Measurements from ENCODE around the gene PODXL2. TPM values are rescaled to one million over a fixed set of nuclear protein-coding genes. Genes with fewer than 3 reads are reported as not detected.

Gene PODXL2
- total and polyA plus RNA-seq, 2 donors (not counting 1 experiment from before 2014, with no cell fraction given) = 3.1 to 4.0 TPM

DNA sequence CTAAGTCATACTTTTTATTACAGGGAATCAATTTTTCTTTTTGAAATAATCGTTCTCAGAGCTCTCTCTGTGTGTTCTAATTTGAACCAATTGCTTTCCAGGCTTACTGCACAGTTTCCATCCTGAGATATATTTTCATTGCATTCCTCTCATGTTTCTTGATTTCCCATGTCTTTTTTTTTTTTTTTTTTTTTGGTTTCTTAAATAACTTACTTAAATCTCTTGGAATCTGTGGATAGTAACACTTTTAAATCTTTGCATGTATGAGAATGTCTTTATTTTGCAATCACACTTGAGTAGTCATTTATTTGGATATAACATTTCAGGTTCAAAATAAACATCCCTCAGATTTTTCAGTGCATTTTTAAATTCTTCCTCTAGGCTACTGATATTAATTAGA is 29.2 kb downstream of the PODXL2 start:
- no peaks in the 10 kb centered on the region for H3K4me1 Mint-ChIP-seq
- ATAC-seq (ENCODE audit: low read depth) (no peak), DNase-seq (no peak)
- H3K4me3 Mint-ChIP-seq = no peak overlapping the region
- Histone ChIP-seq H2AFZ (ENCODE audit: insufficient read depth, low read depth, low read length, poor library complexity, severe bottlenecking) (no peak overlapping the region), H3K36me3 (replicated peaks in 1 of 2; ENCODE audit: control extremely low read depth in 1 of 2, control insufficient read depth in 1 of 2, extremely low read depth in 1 of 2, insufficient read depth in 2 of 2, low read length in 1 of 2) (no peaks in the 10 kb centered on the region), H3K27me3 (replicated peaks in 1 of 4; ENCODE audit: control extremely low read depth in 1 of 4, control insufficient read depth in 3 of 4, insufficient read depth in 4 of 4, low read length in 3 of 4) (no peaks in the 10 kb centered on the region), H3K9ac (ENCODE audit: low read length) (no peak overlapping the region), H3K4me1 (ENCODE audit: control insufficient read depth in 2 of 2, insufficient read depth in 2 of 2, low read length in 2 of 2) (no peaks in the 10 kb centered on the region), H3K4me2 (replicated peaks; ENCODE audit: low read depth, low read length, poor library complexity, severe bottlenecking) (no peak overlapping the region), H3K9me3 (ENCODE audit: control extremely low read depth in 1 of 3, control insufficient read depth in 2 of 3, insufficient read depth in 1 of 3, low read length in 2 of 3) (no peaks in the 10 kb centered on the region), H3K79me2 (ENCODE audit: control insufficient read depth, insufficient read depth, low read length) (no peaks in the 10 kb centered on the region), H3K27ac (ENCODE audit: low read length in 2 of 2) (no peak overlapping the region), H4K20me1 (ENCODE audit: control insufficient read depth, insufficient read depth, low read length, poor library complexity, severe bottlenecking) (no peaks in the 10 kb centered on the region), H3K4me3 (ENCODE audit: control extremely low read depth in 1 of 5, extremely low read depth in 1 of 5, insufficient read depth in 1 of 5, low read depth in 2 of 5, low read length in 4 of 5) (no peak overlapping the region)
- intact Hi-C loops (cut with micrococcal nuclease) = no loop called here
- no CpG with 5 or more reads among the region's 1 CpG for WGBS (ENCODE audit: insufficient coverage)
- H3K9me3 Mint-ChIP-seq (ENCODE audit: insufficient read depth) = no peaks in the 10 kb centered on the region
- no peak overlapping the region for H3K27ac Mint-ChIP-seq
- POLR2A ChIA-PET = no interaction called here
- no peaks in the 10 kb centered on the region for H3K27me3 Mint-ChIP-seq
- TF ChIP-seq EZH2 (IDR thresholded peaks at IDR 0.05; ENCODE audit: borderline replicate concordance, insufficient read depth, low read depth, low read length, poor library complexity, severe bottlenecking) = no peak
- no peak for TF ChIP-seq CTCF (IDR thresholded peaks at IDR 0.05)
- CTCF ChIA-PET = interaction anchor here (0.6 to 0.9 kb wide), 3 partner anchors 24 to 228 kb away, joined by 3 to 5 read pairs (median 3); no protein-coding TSS in a partner anchor

DNA sequence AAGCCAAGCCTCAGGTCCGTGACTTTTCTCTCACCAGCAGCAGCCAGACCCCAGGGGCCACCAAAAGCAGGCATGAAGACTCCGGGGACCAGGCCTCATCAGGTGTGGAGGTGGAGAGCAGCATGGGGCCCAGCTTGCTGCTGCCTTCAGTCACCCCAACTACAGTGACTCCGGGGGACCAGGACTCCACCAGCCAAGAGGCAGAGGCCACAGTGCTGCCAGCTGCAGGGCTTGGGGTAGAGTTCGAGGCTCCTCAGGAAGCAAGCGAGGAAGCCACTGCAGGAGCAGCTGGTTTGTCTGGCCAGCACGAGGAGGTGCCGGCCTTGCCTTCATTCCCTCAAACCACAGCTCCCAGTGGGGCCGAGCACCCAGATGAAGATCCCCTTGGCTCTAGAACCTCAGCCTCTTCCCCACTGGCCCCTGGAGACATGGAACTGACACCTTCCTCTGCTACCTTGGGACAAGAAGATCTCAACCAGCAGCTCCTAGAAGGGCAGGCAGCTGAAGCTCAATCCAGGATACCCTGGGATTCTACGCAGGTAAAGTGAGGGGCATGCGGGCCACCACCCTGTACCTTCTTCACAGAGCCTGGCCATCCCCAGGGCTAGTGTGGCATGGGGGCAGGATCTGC is 31.8 kb downstream of the PODXL2 start:
- ATAC-seq (ENCODE audit: low read depth) (no peak), DNase-seq (no peak)
- intact Hi-C loops (cut with micrococcal nuclease) = no loop called here
- Histone ChIP-seq H3K4me2 (replicated peaks; ENCODE audit: low read depth, low read length, poor library complexity, severe bottlenecking) (no peak overlapping the region), H3K36me3 (replicated peaks in 1 of 2; ENCODE audit: control extremely low read depth in 1 of 2, control insufficient read depth in 1 of 2, extremely low read depth in 1 of 2, insufficient read depth in 2 of 2, low read length in 1 of 2) (no peaks in the 10 kb centered on the region), H2AFZ (ENCODE audit: insufficient read depth, low read depth, low read length, poor library complexity, severe bottlenecking) (no peak overlapping the region), H3K79me2 (ENCODE audit: control insufficient read depth, insufficient read depth, low read length) (no peaks in the 10 kb centered on the region), H3K9ac (ENCODE audit: low read length) (no peak overlapping the region), H3K4me1 (ENCODE audit: control insufficient read depth in 2 of 2, insufficient read depth in 2 of 2, low read length in 2 of 2) (no peaks in the 10 kb centered on the region), H3K27me3 (replicated peaks in 1 of 4; ENCODE audit: control extremely low read depth in 1 of 4, control insufficient read depth in 3 of 4, insufficient read depth in 4 of 4, low read length in 3 of 4) (no peaks in the 10 kb centered on the region), H3K9me3 (ENCODE audit: control extremely low read depth in 1 of 3, control insufficient read depth in 2 of 3, insufficient read depth in 1 of 3, low read length in 2 of 3) (no peaks in the 10 kb centered on the region), H3K4me3 (ENCODE audit: control extremely low read depth in 1 of 5, extremely low read depth in 1 of 5, insufficient read depth in 1 of 5, low read depth in 2 of 5, low read length in 4 of 5) (no peak overlapping the region), H3K27ac (ENCODE audit: low read length in 2 of 2) (no peak overlapping the region), H4K20me1 (ENCODE audit: control insufficient read depth, insufficient read depth, low read length, poor library complexity, severe bottlenecking) (no peaks in the 10 kb centered on the region)
- no peaks in the 10 kb centered on the region for H3K4me1 Mint-ChIP-seq
- H3K27me3 Mint-ChIP-seq = no peaks in the 10 kb centered on the region
- H3K4me3 Mint-ChIP-seq = no peak overlapping the region
- H3K9me3 Mint-ChIP-seq (ENCODE audit: insufficient read depth) = no peaks in the 10 kb centered on the region
- no peak overlapping the region for H3K27ac Mint-ChIP-seq
- ChIA-PET CTCF (interaction anchor here (0.5 kb wide), 1 partner anchor 428 kb away, joined by 3 read pairs; no protein-coding TSS in a partner anchor), POLR2A (no interaction called here)
- WGBS (ENCODE audit: insufficient coverage) = 92% methylated on average over 8 of the region's 10 CpGs
- TF ChIP-seq CTCF (IDR thresholded peaks at IDR 0.05) (no peak), EZH2 (IDR thresholded peaks at IDR 0.05; ENCODE audit: borderline replicate concordance, insufficient read depth, low read depth, low read length, poor library complexity, severe bottlenecking) (no peak)

All from B cell (primary cell).